ENCODE results near the gene ICAM5. TPM values are rescaled to one million over a fixed set of nuclear protein-coding genes. Genes with fewer than 3 reads are reported as not detected.
A peak's percentile ranks its signal among the peaks of the same experiment; 100 is the strongest.

Gene ICAM5
- total and polyA plus RNA-seq, 9 of the 15 experiments (the other 6 are each of a cell fraction or from before 2014, with no cell fraction given), result 0.10 to 114 (median 13.7) TPM

- TF ChIP-seq DEAF1 (CRISPR knock-in tag; IDR thresholded peaks at IDR 0.05), result no peak
- TF ChIP-seq ZFP30 (CRISPR knock-in tag; IDR thresholded peaks at IDR 0.05; ENCODE audit: borderline replicate concordance), result no peak
- no peak for TF ChIP-seq FOXJ3 (CRISPR knock-in tag; IDR thresholded peaks at IDR 0.05)
- peak; percentile 25; the same call in 1 of the 2 replicates for TF ChIP-seq TRIM28 (IDR thresholded peaks at IDR 0.05)
- no peak for TF ChIP-seq GABPB2 (CRISPR knock-in tag; conservative IDR thresholded peaks at IDR 0.05)
These were observed 18.9 kb upstream of the ICAM5 start, which contains the start of gene ICAM1 (continued) for GRCh38 chr19:10270616-10271394.

- ChIA-PET POLR2A (interaction anchor here (0.6 to 3.7 kb wide), 13 partner anchors 7 to 147 kb away, joined by 3 to 74 read pairs (median 6); partner anchors contain the start of genes ICAM4, ICAM5 and TYK2), CTCF (ENCODE audit: low intra/inter-chr PET ratio) (interaction anchor here (0.6 to 3.9 kb wide), 2 partner anchors 117 to 201 kb away, joined by 3 to 77 read pairs; no protein-coding TSS in a partner anchor)
- Histone ChIP-seq H3K36me3 (ENCODE audit: control insufficient read depth, insufficient read depth, low read length) (peaks cover 28% of the 10 kb centered on the region; the same call in 2 of the 3 replicates), H3K9me1 (ENCODE audit: control insufficient read depth, insufficient read depth, low read length) (no peaks in the 10 kb centered on the region), H3K79me2 (ENCODE audit: control insufficient read depth, insufficient read depth, low read length) (peaks cover 30% of the 10 kb centered on the region), H3K9ac (ENCODE audit: insufficient read depth in 1 of 2, low read depth in 2 of 2, low read length in 2 of 2) (peak overlapping the region; percentile 73 to 93), H2AFZ (ENCODE audit: low read depth, low read length) (peak overlapping the region; percentile 91), H3K27me3 (ENCODE audit: control insufficient read depth in 2 of 2, insufficient read depth in 2 of 2, low read length in 2 of 2) (no peaks in the 10 kb centered on the region), H4K20me1 (replicated peaks; ENCODE audit: control insufficient read depth, insufficient read depth, low read length) (no peaks in the 10 kb centered on the region), H3K4me2 (ENCODE audit: insufficient read depth, low read length) (peak overlapping the region; percentile 76), H3K4me3 (peak overlapping the region; percentile 48), H3K27ac (ENCODE audit: extremely low read depth, low read depth, low read length) (peak overlapping the region; percentile 81; the same call in 2 of the 3 replicates), H3K4me1 (replicated peaks in 1 of 2; ENCODE audit: control insufficient read depth in 2 of 2, insufficient read depth in 2 of 2, low read length in 2 of 2) (peaks cover 16 to 33% of the 10 kb centered on the region in 2 experiments; a peak in 4 of 5 replicates), H3K9me3 (replicated peaks; ENCODE audit: control insufficient read depth, insufficient read depth, low read depth, low read length) (no peaks in the 10 kb centered on the region)
- in situ Hi-C loops (cut with MboI), result loop anchor here (5.0 kb wide), 1 partner anchor 116 kb away; no protein-coding TSS in a partner anchor
- DNase-seq (ENCODE audit: extremely low read depth in 1 of 4, low spot score in 3 of 4) (peak in 3 of 4 experiments; percentile 28 to 45 (median 43)), ATAC-seq (peak; percentile 9; the same call in 2 of the 3 replicates), FAIRE-seq (peak; percentile 65)
- WGBS (ENCODE audit: insufficient coverage, low coverage, missing lambda C conversion rate), result 21% methylated on average over 12 of the region's 12 CpGs
- intact Hi-C loops (cut with micrococcal nuclease), result loop anchor here (1.0 to 2.0 kb wide), 2 partner anchors 62 to 109 kb away; partner anchors contain the start of genes RAVER1 and TYK2
- BruUV-seq (replicated peaks), result TSS peak; percentile 82
- TF ChIP-seq NFIC (IDR thresholded peaks at IDR 0.05), result peak; percentile 100
- peak; percentile 70 for TF ChIP-seq PKNOX1 (IDR thresholded peaks at IDR 0.05)
- peak; percentile 35; the same call in 1 of the 2 replicates for TF ChIP-seq ZBTB7A (IDR thresholded peaks at IDR 0.05; ENCODE audit: borderline replicate concordance, control insufficient read depth, low read depth, low read length)
- no peak; the same call in 1 of the 2 replicates for TF ChIP-seq ZNF395 (CRISPR knock-in tag; IDR thresholded peaks at IDR 0.05)
- TF ChIP-seq E2F1 (CRISPR knock-in tag; IDR thresholded peaks at IDR 0.05), result no peak
- no peak for TF ChIP-seq NCOA1 (IDR thresholded peaks at IDR 0.05; ENCODE audit: low read depth)
- TF ChIP-seq ZNF24 (IDR thresholded peaks at IDR 0.05), result 0 out of 2 replicates have a peak, but pooled peaks have one; percentile 9
- no peak for TF ChIP-seq ELF2 (CRISPR knock-in tag; IDR thresholded peaks at IDR 0.05)
These were observed 18.1 kb upstream of the ICAM5 start for GRCh38 chr19:10271543-10272086.

Data from K562 (cell line).